Panc1 (cell line): ENCODE data around the gene RFX2. TPM values are rescaled to one million over a fixed set of nuclear protein-coding genes. Genes with fewer than 3 reads are reported as not detected.

ENCODE experiments used
- ATAC-seq: fragments of 200-7000 bp; cut with Tn5 transposase; 2 replicates; pipeline ENCODE4 v1.9.1; 2020; ENCODE audit warnings: mild to moderate bottlenecking, moderate library complexity
- BruUV-seq: library from RNA; stranded (reverse); fragments of 400-500 nt; replicated peaks from 2 replicates; lab custom pipeline; 2021; lab: Mats Ljungman, UMichigan
- CTCF ChIA-PET: fragments of 300-600 bp; sonication (Branson Sonifier 250); formaldehyde crosslinking; loops from one replicate; lab custom pipeline; 2022; ENCODE audit warnings: antibody characterized with exemption; lab: Charles Lee
- POLR2A ChIA-PET: fragments of 300-600 bp; sonication (Branson Sonifier 250); formaldehyde crosslinking; loops from one replicate; lab custom pipeline; 2022; ENCODE audit warnings: antibody characterized with exemption; lab: Charles Lee
- DNase-seq: peaks from one replicate; pipeline ENCODE4 v3.0.0-alpha.2; 2010; ENCODE audit warnings: low read depth, low spot score
- H3K27ac ChIP-seq: 2 replicates; pipeline ENCODE4 v1.5.1; 2011; ENCODE audit warnings: mild to moderate bottlenecking, low read length, inconsistent platforms
- H3K27me3 ChIP-seq: fragments of 200-500 bp; sonication (Bioruptor generic); 2 replicates; pipeline ENCODE4 v1.6.0; 2014; ENCODE audit warnings: low read length, inconsistent platforms; ENCODE audit not compliant: control insufficient read depth, insufficient read depth
- H3K36me3 ChIP-seq: fragments of 200-500 bp; sonication (Bioruptor generic); 2 replicates; pipeline ENCODE4 v1.5.1; 2014; ENCODE audit warnings: inconsistent platforms, mild to moderate bottlenecking, low read length, moderate library complexity; ENCODE audit not compliant: control insufficient read depth, insufficient read depth
- H3K4me1 ChIP-seq: 2 replicates; pipeline ENCODE4 v1.5.1; 2011; ENCODE audit warnings: inconsistent platforms, mild to moderate bottlenecking, low read length, moderate library complexity; ENCODE audit not compliant: control insufficient read depth, insufficient read depth
- H3K4me3 ChIP-seq, 2 experiments: 2 replicates each; pipeline ENCODE4 v1.5.1; 2011 to 2012; ENCODE audit warnings: low read depth in 2 of 2, low read length in 2 of 2, mild to moderate bottlenecking in 2 of 2, inconsistent platforms in 1 of 2, moderate library complexity in 1 of 2
- H3K9me3 ChIP-seq: fragments of 200-500 bp; sonication (Bioruptor generic); 2 replicates; pipeline ENCODE4 v1.5.1; 2014; ENCODE audit warnings: low read depth, mild to moderate bottlenecking, inconsistent platforms, low read length, moderate library complexity; ENCODE audit not compliant: control insufficient read depth, insufficient read depth
- CTCF ChIP-seq: fragments of 450-650 bp; IDR thresholded peaks from 2 replicates; pipeline ENCODE4 v1.5.1; 2017; ENCODE audit warnings: mild to moderate bottlenecking
- POLR2AphosphoS5 ChIP-seq: IDR thresholded peaks from 2 replicates; pipeline ENCODE4 v1.6.1; 2012; ENCODE audit warnings: mild to moderate bottlenecking, low read depth, low read length, moderate library complexity
- REST ChIP-seq, 2 experiments: IDR thresholded peaks; 2 replicates each; pipeline ENCODE4 v1.6.1; 2011 to 2012; ENCODE audit warnings: low read depth in 2 of 2, control low read depth in 1 of 2, low read length in 1 of 2, mild to moderate bottlenecking in 1 of 2, moderate library complexity in 1 of 2; ENCODE audit not compliant: insufficient read depth in 1 of 2
- SIN3A ChIP-seq: IDR thresholded peaks from 2 replicates; pipeline ENCODE4 v1.6.1; 2012; ENCODE audit warnings: low read depth, mild to moderate bottlenecking, low read length, moderate library complexity, borderline replicate concordance; ENCODE audit not compliant: insufficient read depth
- TCF7L2 ChIP-seq: IDR thresholded peaks from 2 replicates; pipeline ENCODE4 v1.6.1; 2011; ENCODE audit warnings: mild to moderate bottlenecking, low read depth, low read length, inconsistent platforms
- in situ Hi-C: cut with HindIII; loops from 2 replicates; pipeline ENCODE4 v1.10.0; 2016; ENCODE audit warnings: low sequenced_read_pairs, low pct_unique_long_range_greater_than_20kb
- intact Hi-C: fragments of 100-400 bp; cut with micrococcal nuclease; formaldehyde crosslinking; loops from one replicate; pipeline ENCODE4 v1.10.0; 2022; ENCODE audit not compliant: unreplicated experiment
- total RNA-seq: library from RNA; stranded (reverse); gene quantifications from one replicate; pipeline ENCODE4 v1.2.1, GENCODE V29; 2021; ENCODE audit not compliant: unreplicated experiment

Gene RFX2
- total RNA-seq, 1 experiment from 2014 or later: 8.0 TPM

- intact Hi-C loops (no loop called here), in situ Hi-C loops (no loop called here)
- H3K9me3 ChIP-seq: no peaks in the 10 kb centered on the region
- H3K27ac ChIP-seq: no peak overlapping the region
- POLR2A ChIA-PET: no interaction called here
- no peak overlapping the region for H3K4me3 ChIP-seq
- no peak for ATAC-seq
- no peaks in the 10 kb centered on the region for H3K27me3 ChIP-seq
- TF ChIP-seq CTCF (no peak), POLR2AphosphoS5 (no peak), TCF7L2 (no peak), SIN3A (no peak), REST (IDR thresholded peaks at IDR 0.05; ENCODE audit: insufficient read depth in 1 of 2, low read depth in 2 of 2, low read length in 1 of 2) (no peak)
- no TSS peak for BruUV-seq
- H3K36me3 ChIP-seq: no peaks in the 10 kb centered on the region
- DNase-seq: no peak
- no peaks in the 10 kb centered on the region for H3K4me1 ChIP-seq
- CTCF ChIA-PET: interaction anchor here (0.8 kb wide), 1 partner anchor 31 kb away, joined by 12 read pairs; no protein-coding TSS in a partner anchor
These were observed 7.2 kb upstream of the RFX2 start for GRCh38 chr19:6117534-6117933.

GRCh38 chr19:6116749-6117430 is 6.6 kb upstream of the RFX2 start:
- Histone ChIP-seq H3K36me3 (no peaks in the 10 kb centered on the region), H3K9me3 (no peaks in the 10 kb centered on the region), H3K4me3 (no peak overlapping the region), H3K4me1 (no peaks in the 10 kb centered on the region), H3K27ac (no peak overlapping the region), H3K27me3 (no peaks in the 10 kb centered on the region)
- ChIA-PET POLR2A (no interaction called here), CTCF (interaction anchor here (0.8 kb wide), 1 partner anchor 30 kb away, joined by 12 read pairs; no protein-coding TSS in a partner anchor)
- DNase-seq (no peak), ATAC-seq (no peak)
- TF ChIP-seq POLR2AphosphoS5 (no peak), REST (IDR thresholded peaks at IDR 0.05; ENCODE audit: insufficient read depth in 1 of 2, low read depth in 2 of 2, low read length in 1 of 2) (no peak), SIN3A (no peak)
- no TSS peak for BruUV-seq
- intact Hi-C loops (no loop called here), in situ Hi-C loops (no loop called here)
